ENCODE data around the gene OR8I2.
"Not testable (repeated sequence)": the region's sequence is repeated elsewhere in the genome, so short reads cannot be mapped to it uniquely, and the experiment has no call there.

OR8I2 gene

GRCh38 chr11:56093008-56093407, at the start of gene OR8I2:
TSS of gene OR8I2 (plus strand) at chr11:56093308. CDS start at chr11:56093308, 0 bp downstream.
- no peak for DNase-seq (ENCODE audit: low read depth)

DNA sequence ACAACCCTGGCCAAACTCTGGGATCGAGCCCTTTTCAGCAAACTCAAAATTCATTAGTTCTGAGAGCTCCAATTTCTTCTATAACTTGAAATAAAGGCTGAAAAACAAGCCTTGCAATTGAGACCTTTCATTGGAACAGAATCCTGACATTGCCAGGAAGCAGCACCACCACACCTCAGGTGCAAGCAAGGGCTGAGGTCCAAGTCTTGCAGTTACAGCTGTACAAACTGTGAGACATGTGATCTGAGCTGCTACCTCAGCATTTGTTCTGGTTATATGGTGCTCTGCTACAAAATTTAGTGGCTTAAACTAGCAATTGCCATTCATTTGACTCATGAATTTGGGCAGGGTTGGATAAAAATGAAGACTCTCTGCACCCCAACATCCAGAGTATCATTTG, 47.6 kb upstream of the OR8I2 start:
- no peak for DNase-seq (ENCODE audit: low read depth)

DNA sequence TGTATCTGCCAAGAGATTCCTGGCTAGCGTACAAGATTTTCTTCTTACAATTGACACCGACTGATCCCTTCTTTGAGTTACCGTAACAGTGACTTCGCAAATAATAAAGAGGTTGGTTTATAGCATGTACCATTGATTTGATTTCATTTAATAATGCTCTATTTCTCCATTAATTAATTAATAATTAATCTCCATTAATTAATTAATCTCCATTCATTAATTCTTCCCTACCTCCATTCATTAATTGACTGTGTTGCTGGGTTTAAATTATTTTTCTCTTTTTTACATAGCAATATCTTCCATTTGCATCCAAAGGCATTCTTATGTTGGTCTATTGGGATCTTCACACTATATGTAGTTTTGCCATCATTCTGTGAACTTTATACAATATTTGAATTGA, 44.6 kb upstream of the OR8I2 start:
- no peak for DNase-seq (ENCODE audit: low read depth)

DNA sequence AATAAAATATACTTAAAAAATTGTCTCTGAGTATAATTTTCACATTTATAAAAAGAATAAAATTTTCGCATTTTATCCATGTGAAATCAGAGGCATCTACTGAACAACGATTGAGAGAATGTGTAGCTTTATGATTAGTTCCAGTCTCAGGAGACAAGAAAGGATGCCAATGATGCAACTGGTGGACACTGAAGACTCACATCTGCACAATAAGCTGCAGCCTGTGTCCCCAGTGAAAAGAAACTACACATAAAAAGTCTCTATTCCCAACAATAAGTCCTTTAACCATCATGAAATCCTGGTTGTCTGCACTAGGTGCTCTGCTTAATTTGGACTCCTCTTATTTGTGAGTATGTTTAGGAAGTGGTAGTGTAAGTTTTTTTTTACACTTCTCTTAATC, 43.6 kb upstream of the OR8I2 start:
- DNase-seq (ENCODE audit: low read depth): no peak

- not testable (repeated sequence) for DNase-seq (ENCODE audit: low read depth)
Observed at GRCh38 chr11:56056366-56056765, 36.7 kb upstream of the OR8I2 start.

GRCh38 chr11:56057661-56058237, 35.4 kb upstream of the OR8I2 start:
- DNase-seq (ENCODE audit: low read depth): not testable (repeated sequence)

- not testable (repeated sequence) for DNase-seq (ENCODE audit: low read depth)
Observed at GRCh38 chr11:56058260-56058780, 34.8 kb upstream of the OR8I2 start.

DNA sequence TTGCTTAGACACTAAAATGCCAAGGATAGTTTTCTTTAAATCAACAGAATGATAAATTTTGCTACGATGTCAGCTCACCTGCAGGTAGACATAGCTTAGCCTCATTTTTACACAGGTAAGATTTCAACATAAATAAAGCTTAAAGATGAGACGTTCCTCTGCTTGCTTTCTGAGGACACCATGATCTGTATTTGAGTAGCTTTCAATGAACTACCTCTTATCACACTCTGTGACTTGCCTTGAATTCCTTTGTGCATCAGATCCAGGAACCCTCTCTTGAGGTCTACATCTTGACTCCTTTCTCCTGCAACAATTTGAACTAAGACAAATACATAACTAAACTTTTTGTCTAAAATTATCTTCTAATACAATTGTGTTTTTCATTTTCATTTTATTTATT, 26.1 kb upstream of the OR8I2 start:
- no peak for DNase-seq (ENCODE audit: low read depth)

- no peak for DNase-seq (ENCODE audit: low read depth)
Observed at GRCh38 chr11:56089697-56090096, 3.4 kb upstream of the OR8I2 start.

GRCh38 chr11:56103210-56103737, 10.2 kb downstream of the OR8I2 start, which contains the start of gene OR8H2:
TSS of gene OR8H2 (plus strand) at chr11:56103687. CDS start at chr11:56105043, 1,356 bp downstream.
- DNase-seq (ENCODE audit: low read depth): no peak

- DNase-seq (ENCODE audit: low read depth): no peak
Observed at GRCh38 chr11:56122073-56122472, 29.0 kb downstream of the OR8I2 start, which contains the start of gene OR8H3. TSS of gene OR8H3 (plus strand) at chr11:56122373. CDS start at chr11:56122373, 0 bp downstream.

- DNase-seq (ENCODE audit: low read depth): no peak
Observed at GRCh38 chr11:56140151-56140661, 47.1 kb downstream of the OR8I2 start, which contains the start of gene OR8J3. TSS of gene OR8J3 (minus strand) at chr11:56140201. CDS start at chr11:56137718, 2,483 bp downstream.

DNA sequence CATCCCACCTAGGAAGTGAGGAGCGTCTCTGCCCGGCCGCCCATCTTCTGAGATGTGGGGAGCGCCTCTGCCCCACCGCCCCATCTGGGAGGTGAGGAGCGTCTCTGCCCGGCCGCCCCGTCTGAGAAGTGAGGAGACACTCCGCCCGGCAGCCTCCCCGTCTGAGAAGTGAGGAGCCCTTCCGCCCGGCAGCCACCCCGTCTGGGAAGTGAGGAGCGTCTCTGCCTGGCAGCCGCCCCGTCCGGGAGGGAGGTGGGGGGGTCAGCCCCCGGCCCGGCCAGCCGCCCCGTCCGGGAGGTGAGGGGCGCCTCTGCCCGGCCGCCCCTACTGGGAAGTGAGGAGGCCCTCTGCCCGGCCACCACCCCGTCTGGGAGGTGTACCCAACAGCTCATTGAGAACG, 50.6 kb downstream of the OR8I2 start:
- not testable (repeated sequence) for DNase-seq (ENCODE audit: low read depth)
